ENCODE results near the gene HEPACAM.

GRCh38 chr11:124928942-124929665, 6.7 kb downstream of the HEPACAM start:
- TF ChIP-seq CTCF (IDR thresholded peaks at IDR 0.05) (no peak), POLR2A (IDR thresholded peaks at IDR 0.05) (no peak), POLR2AphosphoS5 (IDR thresholded peaks at IDR 0.05; ENCODE audit: insufficient read depth in 1 of 2, low read depth in 1 of 2) (no peak)

All from vagina (tissue), 2 donors.